Neutrophil (primary cell): ENCODE data around the gene RHPN2.
"Not testable (repeated sequence)": the region's sequence is repeated elsewhere in the genome, so short reads cannot be mapped to it uniquely, and the experiment has no call there.

ENCODE experiments used
- H3K27ac ChIP-seq: fragments of 200-600 bp; sonication (generic); 2 replicates; pipeline ENCODE4 v1.5.1; 2016; ENCODE audit warnings: mild to moderate bottlenecking, moderate library complexity
- H3K27me3 ChIP-seq: fragments of 200-600 bp; sonication (generic); 2 replicates; pipeline ENCODE4 v1.6.0; 2016; ENCODE audit warnings: mild to moderate bottlenecking
- H3K36me3 ChIP-seq: fragments of 200-600 bp; sonication (generic); 2 replicates; pipeline ENCODE4 v1.5.1; 2017
- H3K4me1 ChIP-seq, 2 experiments: fragments of 200-600 bp in 1 of 2; sonication (generic) in 1 of 2; 1 replicate in 1 of 2; 2 replicates in 1 of 2; pipeline versions ENCODE4 v1.5.1 to v1.6.1; 2013 to 2016; ENCODE audit warnings: low read depth in 1 of 2, low read length in 1 of 2, mild to moderate bottlenecking in 1 of 2, moderate library complexity in 1 of 2; ENCODE audit not compliant: control insufficient read depth in 1 of 2, insufficient read depth in 1 of 2
- H3K4me3 ChIP-seq, 2 experiments: fragments of 200-600 bp in 1 of 2; sonication (generic) in 1 of 2; 1 replicate in 1 of 2; 2 replicates in 1 of 2; pipeline ENCODE4 v1.5.1; 2013 to 2016; ENCODE audit warnings: low read depth in 1 of 2, low read length in 1 of 2, mild to moderate bottlenecking in 1 of 2, moderate library complexity in 1 of 2
- H3K9me3 ChIP-seq: fragments of 200-600 bp; sonication (generic); 2 replicates; pipeline ENCODE4 v1.5.1; 2016
- CTCF ChIP-seq: fragments of 200-600 bp; sonication (generic); IDR thresholded peaks from 2 replicates; pipeline ENCODE4 v1.5.1; 2016; ENCODE audit warnings: antibody characterized with exemption

RHPN2 gene

GRCh38 chr19:33035461-33035860 lies 29.2 kb downstream of the RHPN2 start:
- Histone ChIP-seq H3K4me3 (no peak overlapping the region), H3K4me1 (no peaks in the 10 kb centered on the region), H3K36me3 (no peaks in the 10 kb centered on the region), H3K9me3 (no peaks in the 10 kb centered on the region), H3K27ac (no peak overlapping the region), H3K27me3 (peaks cover 26% of the 10 kb centered on the region)
- no peak for TF ChIP-seq CTCF

DNA sequence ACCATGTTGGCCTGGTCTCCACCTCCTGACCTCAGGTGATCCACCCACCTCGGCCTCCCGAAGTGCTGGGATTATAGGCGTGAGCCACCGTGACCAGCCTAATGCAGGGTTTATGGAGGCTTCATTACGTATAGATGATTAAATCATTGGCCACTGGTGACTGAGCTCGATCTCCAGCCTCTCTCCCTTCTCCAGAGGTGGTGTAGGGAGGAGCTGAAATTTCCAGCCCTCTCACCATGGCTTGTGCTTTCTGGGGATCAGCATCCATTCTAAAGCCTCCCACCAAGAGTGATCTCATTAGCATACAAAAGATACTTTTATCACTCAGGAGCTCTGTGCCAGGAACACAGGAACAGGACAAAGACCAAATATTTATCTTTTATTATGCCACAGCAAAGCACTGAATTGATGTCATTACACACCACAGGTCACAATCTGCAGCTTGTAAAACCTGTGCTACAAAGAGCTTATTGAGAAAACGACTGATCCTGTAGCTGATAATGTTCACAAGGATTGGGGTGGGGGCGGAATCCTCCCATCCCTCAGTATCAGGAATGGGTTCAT lies 32.4 kb downstream of the RHPN2 start:
- H3K4me1 ChIP-seq, result no peaks in the 10 kb centered on the region
- no peak overlapping the region for H3K27ac ChIP-seq
- no peak for TF ChIP-seq CTCF
- H3K4me3 ChIP-seq, result no peak overlapping the region
- no peaks in the 10 kb centered on the region for H3K36me3 ChIP-seq
- H3K9me3 ChIP-seq, result no peaks in the 10 kb centered on the region
- H3K27me3 ChIP-seq, result peaks cover 4% of the 10 kb centered on the region

DNA sequence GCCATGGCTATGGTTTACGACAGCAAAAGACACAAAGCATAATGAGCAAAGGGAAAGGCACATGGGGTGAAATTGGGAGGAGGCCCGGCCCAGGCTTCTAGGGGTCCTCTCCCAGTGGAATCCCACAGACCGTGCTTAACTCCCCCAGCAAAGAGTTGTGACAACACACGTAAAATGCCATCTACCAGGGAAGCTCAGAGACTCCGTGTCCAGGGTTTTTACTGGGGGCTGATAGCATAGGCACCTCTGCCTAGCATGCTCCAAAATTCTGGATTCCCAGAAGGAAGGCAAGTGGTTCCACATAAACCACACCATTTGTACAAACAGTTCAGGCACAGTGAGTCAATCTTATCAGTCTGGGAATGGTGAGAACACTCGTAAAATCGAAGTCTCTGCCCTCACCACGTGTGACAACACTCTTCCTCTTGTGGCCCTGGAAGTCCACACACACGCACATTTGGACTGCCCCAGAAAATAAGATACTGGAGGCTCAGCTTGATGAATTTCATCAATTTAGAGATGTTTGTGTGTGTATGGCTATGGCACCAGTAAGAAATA lies 34.9 kb downstream of the RHPN2 start:
- no peak for TF ChIP-seq CTCF
- H3K9me3 ChIP-seq, result no peaks in the 10 kb centered on the region

DNA sequence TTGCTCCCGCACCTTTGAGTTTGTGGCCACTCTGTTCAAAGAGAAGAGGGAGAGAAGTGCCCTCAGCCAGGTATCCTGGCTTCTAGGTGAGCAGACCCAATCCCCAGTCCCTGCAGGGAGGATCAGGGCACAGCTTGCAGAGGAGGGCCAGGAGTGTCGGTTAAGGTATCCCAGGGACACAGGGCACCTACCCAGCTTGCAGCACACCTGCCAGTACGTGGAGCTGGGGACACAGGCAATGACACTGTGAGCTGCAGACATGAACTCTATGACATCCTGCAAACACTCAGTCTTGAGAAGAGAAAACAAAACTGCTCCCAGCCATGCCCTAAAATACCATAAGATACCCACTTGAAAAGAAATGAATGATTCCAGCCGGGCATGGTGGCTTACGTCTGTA lies 38.1 kb downstream of the RHPN2 start:
- not testable (repeated sequence) for H3K36me3 ChIP-seq, H3K9me3 ChIP-seq, H3K4me3 ChIP-seq, H3K4me1 ChIP-seq, H3K27ac ChIP-seq
- H3K27me3 ChIP-seq, result peaks cover 10% of the 10 kb centered on the region

More for the DNA sequence above, 34.9 kb downstream of the RHPN2 start:
- no peak overlapping the region for H3K27ac ChIP-seq
- H3K4me1 ChIP-seq, result no peaks in the 10 kb centered on the region
- no peaks in the 10 kb centered on the region for H3K36me3 ChIP-seq
- H3K27me3 ChIP-seq, result no peaks in the 10 kb centered on the region
- H3K4me3 ChIP-seq, result no peak overlapping the region

GRCh38 chr19:33025468-33026238 lies 39.0 kb downstream of the RHPN2 start:
- peaks cover 10% of the 10 kb centered on the region for H3K27me3 ChIP-seq
- not testable (repeated sequence) for H3K4me1 ChIP-seq, H3K4me3 ChIP-seq, H3K36me3 ChIP-seq, H3K9me3 ChIP-seq, H3K27ac ChIP-seq

GRCh38 chr19:33024398-33024797 lies 40.3 kb downstream of the RHPN2 start:
- Histone ChIP-seq H3K4me1 (no peaks in the 10 kb centered on the region), H3K27me3 (peaks cover 10% of the 10 kb centered on the region), H3K4me3 (no peak overlapping the region), H3K36me3 (no peaks in the 10 kb centered on the region), H3K27ac (no peak overlapping the region), H3K9me3 (no peaks in the 10 kb centered on the region)
- no peak for TF ChIP-seq CTCF
